ENCODE results near the gene ZNF550.
"Not testable (repeated sequence)": the region's sequence is repeated elsewhere in the genome, so short reads cannot be mapped to it uniquely, and the experiment has no call there.

ZNF550 gene

GRCh38 chr19:57527136-57527881, 32.4 kb downstream of the ZNF550 start, which contains the start of gene ZNF549:
ZNF549 (plus strand) TSS chr19:57527356; CDS start chr19:57527574, 218 bp downstream.
- DNase-seq: peak; percentile 84

- not testable (repeated sequence) for DNase-seq
Measured at GRCh38 chr19:57518021-57518420, 41.6 kb downstream of the ZNF550 start.

GRCh38 chr19:57515255-57515654, 44.4 kb downstream of the ZNF550 start:
- DNase-seq: no peak

GRCh38 chr19:57512845-57513244, 46.8 kb downstream of the ZNF550 start:
- peak; percentile 11 for DNase-seq

- DNase-seq: no peak
Measured at GRCh38 chr19:57511484-57511883, 48.2 kb downstream of the ZNF550 start.

GRCh38 chr19:57506163-57506562, 53.5 kb downstream of the ZNF550 start:
- DNase-seq: no peak

- not testable (repeated sequence) for DNase-seq
Measured at GRCh38 chr19:57500400-57500799, 59.3 kb downstream of the ZNF550 start.

GRCh38 chr19:57499680-57500395, 59.8 kb downstream of the ZNF550 start, which contains the start of gene ZNF773:
ZNF773 (plus strand) TSS chr19:57499938; CDS start chr19:57500081, 143 bp downstream.
- DNase-seq: peak; percentile 97

GRCh38 chr19:57499332-57499679, 60.4 kb downstream of the ZNF550 start:
- DNase-seq: not testable (repeated sequence)

- not testable (repeated sequence) for DNase-seq
Measured at GRCh38 chr19:57488299-57488644, 71.4 kb downstream of the ZNF550 start.

- peak; percentile 96 for DNase-seq
Measured at GRCh38 chr19:57487477-57488298, 72.0 kb downstream of the ZNF550 start, which contains the start of gene ZNF419. ZNF419 (plus strand) TSS chr19:57487750; CDS start chr19:57487951, 201 bp downstream.
